Breast epithelium (tissue), 3 donors: ENCODE measurements around the gene LZIC.

Experiments used
- CTCF ChIP-seq, 3 donors: fragments of 450-650 bp; IDR thresholded peaks; one replicate each; pipeline ENCODE4 v1.5.1; 2016 to 2017; ENCODE audit warnings: antibody characterized with exemption in 3 of 3, mild to moderate bottlenecking in 3 of 3, moderate library complexity in 3 of 3
- POLR2A ChIP-seq: fragments of 450-650 bp; IDR thresholded peaks from one replicate; pipeline ENCODE4 v1.6.1; 2016; ENCODE audit warnings: antibody characterized with exemption, mild to moderate bottlenecking, moderate library complexity

GRCh38 chr1:9907441-9907840 lies 35.8 kb downstream of the LZIC start:
- TF ChIP-seq CTCF (IDR thresholded peaks at IDR 0.05) (no peak), POLR2A (no peak)
